Ascending aorta (tissue), 2 donors: ENCODE results near the gene S100A12. TPM values are rescaled to one million over a fixed set of nuclear protein-coding genes. Genes with fewer than 3 reads are reported as not detected.

Experiments used
- DNase-seq, 2 donors: peaks; one replicate each; pipeline ENCODE4 v3.0.0-alpha.2; 2019; ENCODE audit warnings: low spot score in 2 of 2
- H3K27ac ChIP-seq, 2 donors: fragments of 200-600 bp; sonication (generic); one replicate each; pipeline ENCODE4 v1.5.1; 2016 to 2017; ENCODE audit warnings: mild to moderate bottlenecking in 1 of 2
- H3K27me3 ChIP-seq: fragments of 200-600 bp; sonication (generic); one replicate; pipeline ENCODE4 v1.5.1; 2017
- H3K36me3 ChIP-seq, 2 donors: fragments of 200-600 bp; sonication (generic); one replicate each; pipeline ENCODE4 v1.5.1; 2016
- H3K4me1 ChIP-seq, 2 donors: fragments of 200-600 bp; sonication (generic); one replicate each; pipeline ENCODE4 v1.5.1; 2016 to 2017; ENCODE audit warnings: mild to moderate bottlenecking in 1 of 2
- H3K4me3 ChIP-seq, 2 donors: fragments of 200-600 bp; sonication (generic); one replicate each; pipeline ENCODE4 v1.5.1; 2016 to 2017; ENCODE audit warnings: mild to moderate bottlenecking in 1 of 2
- H3K9me3 ChIP-seq, 2 donors: fragments of 200-600 bp; sonication (generic); one replicate each; pipeline ENCODE4 v1.5.1; 2016
- CTCF ChIP-seq, 3 experiments: fragments of 200-600 bp in 2 of 3; fragments of 450-650 bp in 1 of 3; sonication (generic) in 2 of 3; IDR thresholded peaks; one replicate each; pipeline ENCODE4 v1.5.1; 2016 to 2019; ENCODE audit warnings: antibody characterized with exemption in 3 of 3, mild to moderate bottlenecking in 1 of 3, moderate library complexity in 1 of 3
- intact Hi-C: fragments of 100-400 bp; cut with DNase I; formaldehyde crosslinking; loops from one replicate; pipeline ENCODE4 v1.15.1; 2023
- total RNA-seq: library from RNA; depleted of rRNA; stranded (reverse); fragments of >200 nt; gene quantifications from one replicate; pipeline ENCODE4 v1.1.0, GENCODE V29; 2016

Gene S100A12
- total RNA-seq, 1 donor from 2014 or later, result not detected

- Histone ChIP-seq H3K4me1 (no peaks in the 10 kb centered on the region), H3K27ac (no peak overlapping the region), H3K36me3 (no peaks in the 10 kb centered on the region), H3K9me3 (no peaks in the 10 kb centered on the region), H3K4me3 (no peak overlapping the region), H3K27me3 (no peaks in the 10 kb centered on the region)
- intact Hi-C loops, result no loop called here
- no peak for TF ChIP-seq CTCF (IDR thresholded peaks at IDR 0.05)
- DNase-seq, result no peak
These were observed 19.0 kb upstream of the S100A12 start for GRCh38 chr1:153394391-153394790.

GRCh38 chr1:153393926-153394325, 18.5 kb upstream of the S100A12 start:
- Histone ChIP-seq H3K27me3 (no peaks in the 10 kb centered on the region), H3K9me3 (no peaks in the 10 kb centered on the region), H3K4me1 (no peaks in the 10 kb centered on the region), H3K4me3 (no peak overlapping the region), H3K36me3 (no peaks in the 10 kb centered on the region), H3K27ac (no peak overlapping the region)
- intact Hi-C loops, result no loop called here
- no peak for TF ChIP-seq CTCF (IDR thresholded peaks at IDR 0.05)
- DNase-seq, result no peak

- DNase-seq, result no peak
- intact Hi-C loops, result no loop called here
- TF ChIP-seq CTCF (IDR thresholded peaks at IDR 0.05), result no peak
- Histone ChIP-seq H3K4me1 (no peaks in the 10 kb centered on the region), H3K36me3 (no peaks in the 10 kb centered on the region), H3K27me3 (no peaks in the 10 kb centered on the region), H3K4me3 (no peak overlapping the region), H3K9me3 (no peaks in the 10 kb centered on the region), H3K27ac (no peak overlapping the region)
These were observed 17.4 kb upstream of the S100A12 start for GRCh38 chr1:153392822-153393221.

GRCh38 chr1:153392258-153392657, 16.8 kb upstream of the S100A12 start:
- DNase-seq, result no peak
- intact Hi-C loops, result no loop called here
- no peak for TF ChIP-seq CTCF (IDR thresholded peaks at IDR 0.05)
- Histone ChIP-seq H3K9me3 (no peaks in the 10 kb centered on the region), H3K27me3 (no peaks in the 10 kb centered on the region), H3K4me3 (no peak overlapping the region), H3K4me1 (no peaks in the 10 kb centered on the region), H3K36me3 (no peaks in the 10 kb centered on the region), H3K27ac (no peak overlapping the region)

GRCh38 chr1:153390938-153391710, 15.7 kb upstream of the S100A12 start, which contains the start of gene S100A8:
Gene S100A8, minus strand, starts transcription at chr1:153391073. Its CDS starts 538 bp downstream, at chr1:153390535.
- H3K9me3 ChIP-seq, result no peaks in the 10 kb centered on the region
- no peak for TF ChIP-seq CTCF (IDR thresholded peaks at IDR 0.05)
- DNase-seq, result peak in 1 of 2 donors; percentile 74
- H3K4me3 ChIP-seq, result no peak within 1 kb of the TSS
- no peaks in the 10 kb centered on the region for H3K27me3 ChIP-seq
- intact Hi-C loops, result no loop called here
- no peaks in the 10 kb centered on the region for H3K36me3 ChIP-seq
- no peaks in the 10 kb centered on the region for H3K4me1 ChIP-seq
- H3K27ac ChIP-seq, result no peak within 1 kb of the TSS
